GM23248 (cell line): ENCODE measurements around the gene MYH3.

Source experiments
- EZH2 ChIP-seq: fragments of 200-600 bp; sonication (generic); IDR thresholded peaks from 2 replicates; pipeline ENCODE4 v1.6.1; 2018; ENCODE audit warnings: antibody characterized with exemption, mild to moderate bottlenecking; ENCODE audit not compliant: insufficient read depth, poor library complexity, severe bottlenecking
- EZH2phosphoT487 ChIP-seq: fragments of 200-600 bp; sonication (generic); IDR thresholded peaks from 2 replicates; pipeline ENCODE4 v1.6.1; 2018; ENCODE audit warnings: antibody characterized with exemption, moderate library complexity, mild to moderate bottlenecking, low read depth; ENCODE audit not compliant: insufficient read depth

DNA sequence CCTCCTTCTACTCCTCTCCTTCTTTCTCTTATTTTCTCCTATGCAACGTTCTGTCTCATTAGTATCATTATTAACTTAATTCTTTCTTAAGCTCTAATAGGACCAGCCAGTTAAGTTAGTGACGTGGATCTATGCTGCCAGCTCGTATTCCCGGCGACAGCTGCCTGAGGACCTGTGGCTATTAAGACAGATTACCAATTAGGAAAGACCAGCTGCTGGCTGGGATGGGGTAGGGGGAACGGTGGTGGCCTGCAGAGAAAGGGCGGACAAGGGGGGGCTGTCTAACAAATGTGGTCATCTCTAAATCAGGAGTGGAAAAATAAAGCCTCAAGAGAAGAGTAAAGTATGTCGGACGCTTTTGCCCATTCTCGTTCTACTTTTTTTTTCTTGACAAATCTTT lies 770 bp upstream of the MYH3 start:
- TF ChIP-seq EZH2 (no peak), EZH2phosphoT487 (no peak)
